Measurements from ENCODE around the gene RUNX2. TPM values are rescaled to one million over a fixed set of nuclear protein-coding genes. Genes with fewer than 3 reads are reported as not detected.

The RUNX2 gene
- total and polyA plus RNA-seq, 8 donors = 2.5 to 5.9 (median 3.0) TPM

DNA sequence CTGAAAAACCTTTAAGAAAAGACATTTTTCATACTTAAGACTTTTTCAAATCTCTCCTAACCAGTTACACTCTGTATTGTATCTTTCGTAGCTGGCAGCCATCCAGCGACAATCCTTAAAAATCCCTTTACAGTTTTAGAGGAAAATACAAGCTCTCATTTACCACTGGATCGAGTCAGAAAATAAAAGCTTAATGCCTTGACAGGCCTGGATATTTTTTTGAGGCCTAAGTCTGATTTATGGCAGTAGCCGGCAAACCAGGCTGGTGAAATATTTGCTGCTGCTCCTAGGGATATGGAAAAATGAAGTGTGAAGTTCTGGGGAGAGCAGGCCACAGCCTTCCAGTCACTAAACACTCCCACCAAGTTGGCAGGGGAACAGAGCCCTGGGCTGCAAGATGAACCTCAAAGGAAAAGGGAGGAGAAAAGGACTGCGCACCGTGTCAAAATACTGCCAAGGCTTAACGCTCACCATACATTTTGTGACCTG, 262.6 kb downstream of the RUNX2 start:
- TF ChIP-seq, protein P1, sequence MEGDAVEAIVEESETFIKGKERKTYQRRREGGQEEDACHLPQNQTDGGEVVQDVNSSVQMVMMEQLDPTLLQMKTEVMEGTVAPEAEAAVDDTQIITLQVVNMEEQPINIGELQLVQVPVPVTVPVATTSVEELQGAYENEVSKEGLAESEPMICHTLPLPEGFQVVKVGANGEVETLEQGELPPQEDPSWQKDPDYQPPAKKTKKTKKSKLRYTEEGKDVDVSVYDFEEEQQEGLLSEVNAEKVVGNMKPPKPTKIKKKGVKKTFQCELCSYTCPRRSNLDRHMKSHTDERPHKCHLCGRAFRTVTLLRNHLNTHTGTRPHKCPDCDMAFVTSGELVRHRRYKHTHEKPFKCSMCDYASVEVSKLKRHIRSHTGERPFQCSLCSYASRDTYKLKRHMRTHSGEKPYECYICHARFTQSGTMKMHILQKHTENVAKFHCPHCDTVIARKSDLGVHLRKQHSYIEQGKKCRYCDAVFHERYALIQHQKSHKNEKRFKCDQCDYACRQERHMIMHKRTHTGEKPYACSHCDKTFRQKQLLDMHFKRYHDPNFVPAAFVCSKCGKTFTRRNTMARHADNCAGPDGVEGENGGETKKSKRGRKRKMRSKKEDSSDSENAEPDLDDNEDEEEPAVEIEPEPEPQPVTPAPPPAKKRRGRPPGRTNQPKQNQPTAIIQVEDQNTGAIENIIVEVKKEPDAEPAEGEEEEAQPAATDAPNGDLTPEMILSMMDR (IDR thresholded peaks at IDR 0.05) = no peak
- Histone ChIP-seq H3K36me3 (no peaks in the 10 kb centered on the region), H3K4me3 (no peak overlapping the region), H3K27me3 (peaks cover 0 to 5% of the 10 kb centered on the region in 2 donors), H3K27ac (no peak overlapping the region), H3K9me3 (no peaks in the 10 kb centered on the region), H3K4me1 (no peaks in the 10 kb centered on the region)
- intact Hi-C loops (cut with DNase I) = no loop called here
- DNase-seq = peak in 2 of 4 donors; percentile 55 to 59
- ATAC-seq = peak; percentile 59

DNA sequence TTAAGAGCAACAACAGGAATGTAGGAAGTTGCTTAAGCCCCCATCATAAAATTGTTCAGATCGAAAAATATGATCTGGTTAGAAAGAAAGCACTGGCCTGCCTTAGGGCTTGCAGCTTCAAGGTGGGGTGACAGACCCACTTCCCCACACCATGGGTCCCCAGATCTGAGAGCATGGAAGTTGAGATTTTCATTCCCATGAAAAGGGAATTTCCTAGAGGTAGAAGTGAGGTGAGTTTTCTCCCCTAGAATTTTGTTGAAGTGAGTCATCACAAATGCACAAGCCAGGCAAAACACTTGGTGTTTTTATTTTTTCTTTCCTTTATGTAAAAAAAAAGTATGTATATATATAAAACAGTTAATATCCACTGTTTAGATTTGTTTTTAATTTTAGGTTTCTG, 263.2 kb downstream of the RUNX2 start:
- Histone ChIP-seq H3K27ac (no peak overlapping the region), H3K9me3 (no peaks in the 10 kb centered on the region), H3K36me3 (no peaks in the 10 kb centered on the region), H3K27me3 (peaks cover 0 to 3% of the 10 kb centered on the region in 2 donors), H3K4me3 (no peak overlapping the region), H3K4me1 (no peaks in the 10 kb centered on the region)
- ATAC-seq (no peak), DNase-seq (no peak)
- intact Hi-C loops (cut with DNase I) = no loop called here
- TF ChIP-seq, protein P1 (IDR thresholded peaks at IDR 0.05) = no peak

DNA sequence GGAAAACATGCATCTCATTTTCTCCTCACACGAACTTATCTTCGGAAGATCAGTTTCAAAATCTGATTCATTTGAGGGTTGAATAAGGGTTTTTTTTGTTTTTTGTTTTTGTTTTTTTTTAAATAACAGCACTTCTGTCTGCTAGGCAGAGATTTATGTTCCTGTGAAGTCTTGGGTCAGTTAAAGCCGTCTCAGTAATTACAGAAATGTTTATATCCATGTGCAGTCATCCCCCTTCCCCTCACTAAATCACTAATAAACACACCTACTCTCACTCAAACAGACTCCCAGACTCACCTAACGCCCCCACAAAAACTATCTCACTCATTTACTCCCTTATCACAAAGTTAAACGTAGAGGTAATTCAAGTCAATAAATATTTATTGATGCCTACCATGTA, 263.8 kb downstream of the RUNX2 start:
- no peak overlapping the region for H3K4me3 ChIP-seq
- DNase-seq (no peak), ATAC-seq (no peak)
- no peak overlapping the region for H3K27ac ChIP-seq
- no peaks in the 10 kb centered on the region for H3K9me3 ChIP-seq
- H3K4me1 ChIP-seq = no peaks in the 10 kb centered on the region
- H3K27me3 ChIP-seq = no peaks in the 10 kb centered on the region
- intact Hi-C loops (cut with DNase I) = no loop called here
- TF ChIP-seq, protein P1 (IDR thresholded peaks at IDR 0.05) = no peak
- no peaks in the 10 kb centered on the region for H3K36me3 ChIP-seq

DNA sequence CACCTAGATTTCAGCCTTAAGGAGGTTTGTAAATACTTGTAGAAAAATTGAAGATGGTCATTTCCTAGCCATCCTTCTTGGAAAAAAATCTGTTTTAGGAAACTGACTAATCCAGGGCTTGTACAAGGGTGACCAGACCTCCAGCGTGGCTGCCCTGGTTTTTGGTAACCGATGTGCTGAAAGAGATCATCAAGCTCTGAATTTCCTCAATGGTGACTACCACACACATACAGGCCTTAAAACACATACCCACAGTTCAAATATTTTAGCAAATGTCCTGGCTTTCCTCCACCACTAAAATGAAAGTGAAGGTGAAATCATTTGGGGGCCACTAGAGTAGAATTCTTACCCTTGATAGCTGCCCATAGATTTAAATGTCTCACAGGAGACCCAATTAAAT, 264.9 kb downstream of the RUNX2 start:
- Histone ChIP-seq H3K27ac (no peak overlapping the region), H3K27me3 (no peaks in the 10 kb centered on the region), H3K36me3 (no peaks in the 10 kb centered on the region), H3K4me1 (no peaks in the 10 kb centered on the region), H3K9me3 (no peaks in the 10 kb centered on the region), H3K4me3 (no peak overlapping the region)
- DNase-seq (no peak), ATAC-seq (no peak)
- intact Hi-C loops (cut with DNase I) = no loop called here
- TF ChIP-seq, protein P1 (IDR thresholded peaks at IDR 0.05) = no peak

DNA sequence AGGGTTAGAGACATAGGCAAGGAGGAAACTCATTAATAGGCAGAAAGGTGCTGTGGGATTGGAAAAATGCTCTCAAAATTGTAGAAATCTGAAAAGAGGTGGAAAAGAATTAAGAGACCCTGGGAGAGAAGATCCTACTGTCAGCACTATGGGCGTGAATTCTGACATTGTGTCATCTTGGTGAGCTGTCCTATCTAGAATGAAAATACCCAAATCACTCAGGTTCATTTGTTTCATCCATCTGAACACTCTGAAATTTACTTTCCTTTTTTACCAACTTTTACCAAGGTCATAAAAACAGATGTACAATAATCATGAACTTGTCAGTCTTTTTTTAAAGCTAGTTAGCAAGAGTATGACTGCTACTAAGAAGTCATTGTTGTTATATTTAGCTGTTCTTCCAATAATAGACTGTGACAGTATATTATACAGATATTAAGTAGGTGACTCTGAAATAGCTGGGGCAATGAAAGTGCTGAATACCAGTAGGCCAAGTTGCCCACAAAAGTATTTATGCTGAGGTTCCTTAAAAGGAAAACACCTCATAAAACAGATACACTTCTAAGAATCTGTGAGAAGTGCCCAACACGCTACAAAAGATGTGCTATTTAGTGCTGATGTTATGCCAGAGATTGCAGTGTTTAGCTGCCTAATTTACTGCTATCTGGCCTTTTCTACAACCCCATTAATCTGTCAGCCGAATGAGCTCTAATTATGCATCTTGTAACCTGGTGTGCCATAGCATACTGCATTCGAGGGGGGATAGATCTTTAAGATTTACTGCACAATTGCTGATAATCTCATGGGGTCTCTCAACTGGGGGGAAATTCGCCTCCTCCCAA, 267.1 kb downstream of the RUNX2 start:
- DNase-seq (no peak), ATAC-seq (no peak)
- H3K4me1 ChIP-seq = no peaks in the 10 kb centered on the region
- H3K4me3 ChIP-seq = no peak overlapping the region
- TF ChIP-seq, protein P1 (IDR thresholded peaks at IDR 0.05) = no peak
- no peaks in the 10 kb centered on the region for H3K36me3 ChIP-seq
- intact Hi-C loops (cut with DNase I) = no loop called here
- no peak overlapping the region for H3K27ac ChIP-seq
- peaks cover 0 to 2% of the 10 kb centered on the region in 2 donors for H3K9me3 ChIP-seq
- H3K27me3 ChIP-seq = no peaks in the 10 kb centered on the region
